IPS-18c (cell line): ENCODE data around the gene FANCC.
"Not testable (repeated sequence)": the region's sequence is repeated elsewhere in the genome, so short reads cannot be mapped to it uniquely, and the experiment has no call there.

Source experiments
- H3K4me3 ChIP-seq: 2 replicates; pipeline ENCODE4 v1.7.0; 2013; ENCODE audit warnings: low read depth, mild to moderate bottlenecking, low read length, moderate library complexity; ENCODE audit not compliant: insufficient read depth
- H3K9me3 ChIP-seq: one replicate; pipeline ENCODE4 v1.6.1; 2013; ENCODE audit warnings: mild to moderate bottlenecking, low read length, moderate library complexity; ENCODE audit not compliant: control insufficient read depth, insufficient read depth

The FANCC gene

GRCh38 chr9:95336281-95336680, 18.8 kb upstream of the FANCC start:
- H3K4me3 ChIP-seq = no peak overlapping the region
- peaks cover 5% of the 10 kb centered on the region for H3K9me3 ChIP-seq

- Histone ChIP-seq H3K9me3 (peaks cover 4% of the 10 kb centered on the region), H3K4me3 (no peak overlapping the region)
These were observed 15.9 kb upstream of the FANCC start for GRCh38 chr9:95333426-95333825.

- peaks cover 4% of the 10 kb centered on the region for H3K9me3 ChIP-seq
- no peak overlapping the region for H3K4me3 ChIP-seq
These were observed 15.4 kb upstream of the FANCC start for GRCh38 chr9:95332860-95333259.

GRCh38 chr9:95330720-95331404, 13.4 kb upstream of the FANCC start:
- Histone ChIP-seq H3K4me3 (no peak overlapping the region), H3K9me3 (peaks cover 12% of the 10 kb centered on the region)

GRCh38 chr9:95329061-95329460, 11.6 kb upstream of the FANCC start:
- H3K9me3 ChIP-seq, H3K4me3 ChIP-seq: not testable (repeated sequence)

GRCh38 chr9:95327239-95327865, 9.8 kb upstream of the FANCC start:
- Histone ChIP-seq H3K4me3 (no peak overlapping the region), H3K9me3 (peaks cover 9% of the 10 kb centered on the region)

- H3K9me3 ChIP-seq = peaks cover 9% of the 10 kb centered on the region
- no peak overlapping the region for H3K4me3 ChIP-seq
These were observed 7.7 kb upstream of the FANCC start for GRCh38 chr9:95325221-95325620.

- no peaks in the 10 kb centered on the region for H3K9me3 ChIP-seq
- H3K4me3 ChIP-seq = peak overlapping the region; percentile 93
These were observed 343 bp upstream of the FANCC start for GRCh38 chr9:95317893-95318211.

- Histone ChIP-seq H3K9me3 (no peaks in the 10 kb centered on the region), H3K4me3 (peak overlapping the region; percentile 70)
These were observed 753 bp downstream of the FANCC start for GRCh38 chr9:95316794-95317118.

- no peaks in the 10 kb centered on the region for H3K9me3 ChIP-seq
- peak overlapping the region; percentile 70 for H3K4me3 ChIP-seq
These were observed 1.2 kb downstream of the FANCC start for GRCh38 chr9:95316274-95316673.

- Histone ChIP-seq H3K4me3 (no peak overlapping the region; the same call in 1 of the 2 replicates), H3K9me3 (no peaks in the 10 kb centered on the region)
These were observed 2.3 kb downstream of the FANCC start for GRCh38 chr9:95315108-95315746.

- H3K9me3 ChIP-seq = no peaks in the 10 kb centered on the region
- H3K4me3 ChIP-seq = peak overlapping the region; percentile 63
These were observed 4.5 kb downstream of the FANCC start for GRCh38 chr9:95313010-95313498.

GRCh38 chr9:95311961-95312360, 5.5 kb downstream of the FANCC start:
- Histone ChIP-seq H3K4me3 (no peak overlapping the region), H3K9me3 (no peaks in the 10 kb centered on the region)

- Histone ChIP-seq H3K4me3 (no peak overlapping the region), H3K9me3 (no peaks in the 10 kb centered on the region)
These were observed 10.0 kb downstream of the FANCC start for GRCh38 chr9:95307538-95307937.

- Histone ChIP-seq H3K4me3 (no peak overlapping the region), H3K9me3 (no peaks in the 10 kb centered on the region)
These were observed 10.7 kb downstream of the FANCC start for GRCh38 chr9:95306819-95307218.

GRCh38 chr9:95305770-95306492, 11.6 kb downstream of the FANCC start:
- H3K9me3 ChIP-seq = no peaks in the 10 kb centered on the region
- H3K4me3 ChIP-seq = no peak overlapping the region

- H3K4me3 ChIP-seq = no peak overlapping the region
These were observed 15.0 kb downstream of the FANCC start for GRCh38 chr9:95302479-95302878.

GRCh38 chr9:95297760-95298159, 19.7 kb downstream of the FANCC start:
- H3K4me3 ChIP-seq = no peak overlapping the region
- peaks cover 5% of the 10 kb centered on the region for H3K9me3 ChIP-seq

More at GRCh38 chr9:95302479-95302878, 15.0 kb downstream of the FANCC start:
- H3K9me3 ChIP-seq = no peaks in the 10 kb centered on the region
